GM18517 (cell line): ENCODE results near the gene BLOC1S5.

ENCODE experiments used
- ATAC-seq: cut with Tn5 transposase; IDR thresholded peaks from one replicate; pipeline ENCODE4 v1.9.1; 2021; ENCODE audit warnings: mild to moderate bottlenecking, moderate library complexity; ENCODE audit not compliant: unreplicated experiment

The BLOC1S5 gene

GRCh38 chr6:8082954-8083858 is 19.0 kb upstream of the BLOC1S5 start:
- no peak for ATAC-seq

- ATAC-seq, result no peak
These were observed 18.4 kb upstream of the BLOC1S5 start for GRCh38 chr6:8082572-8082953.

GRCh38 chr6:8080362-8081151 is 16.4 kb upstream of the BLOC1S5 start:
- no peak for ATAC-seq

- ATAC-seq, result no peak
These were observed 14.9 kb upstream of the BLOC1S5 start for GRCh38 chr6:8079126-8079525.

- no peak for ATAC-seq
These were observed 13.8 kb upstream of the BLOC1S5 start for GRCh38 chr6:8077991-8078390.

GRCh38 chr6:8075704-8076103 is 11.5 kb upstream of the BLOC1S5 start:
- ATAC-seq, result no peak

- no peak for ATAC-seq
These were observed 11.0 kb upstream of the BLOC1S5 start for GRCh38 chr6:8075185-8075584.

- no peak for ATAC-seq
These were observed 10.0 kb upstream of the BLOC1S5 start for GRCh38 chr6:8074213-8074612.

GRCh38 chr6:8073758-8074157 is 9.6 kb upstream of the BLOC1S5 start:
- no peak for ATAC-seq

- ATAC-seq, result no peak
These were observed 6.5 kb upstream of the BLOC1S5 start for GRCh38 chr6:8070718-8071117.

- ATAC-seq, result no peak
These were observed 5.6 kb upstream of the BLOC1S5 start for GRCh38 chr6:8069631-8070284.

- ATAC-seq, result no peak
These were observed 5.0 kb upstream of the BLOC1S5 start for GRCh38 chr6:8069151-8069550.

- ATAC-seq, result no peak
These were observed 1.9 kb upstream of the BLOC1S5 start for GRCh38 chr6:8066108-8066507.

- ATAC-seq, result peak; percentile 65
These were observed 1.3 kb upstream of the BLOC1S5 start for GRCh38 chr6:8065519-8065911.

- ATAC-seq, result no peak
These were observed 689 bp upstream of the BLOC1S5 start for GRCh38 chr6:8064638-8065518.

- ATAC-seq, result no peak
These were observed 2.5 kb downstream of the BLOC1S5 start for GRCh38 chr6:8061736-8062135.

GRCh38 chr6:8060346-8060745 is 3.8 kb downstream of the BLOC1S5 start:
- no peak for ATAC-seq

GRCh38 chr6:8059129-8059528 is 5.1 kb downstream of the BLOC1S5 start:
- ATAC-seq, result no peak

- no peak for ATAC-seq
These were observed 6.4 kb downstream of the BLOC1S5 start for GRCh38 chr6:8057793-8058192.

GRCh38 chr6:8057263-8057662 is 6.9 kb downstream of the BLOC1S5 start:
- no peak for ATAC-seq

- ATAC-seq, result no peak
These were observed 9.9 kb downstream of the BLOC1S5 start for GRCh38 chr6:8054276-8054675.
